ENCODE measurements around the gene ATP11A. TPM values are rescaled to one million over a fixed set of nuclear protein-coding genes. Genes with fewer than 3 reads are reported as not detected.

ATP11A gene
- total and polyA plus RNA-seq, 4 donors, result 3.1 to 68.1 (median 28.6) TPM

Other genes with a start within 250 kb of the ATP11A start
- 10 to 100 TPM; 34.7 to 45.9 TPM for gene TUBGCP3, start 101.9 kb upstream of the ATP11A start, total RNA-seq
- 10 to 100 TPM in 1 of 2 donors, 1 to 10 TPM in 1; 3.6 to 20.2 TPM for gene TUBGCP3, start 101.9 kb upstream of the ATP11A start, polyA plus RNA-seq

Data from aorta (tissue), 4 donors.